Stimulated activated CD8-positive, alpha-beta memory T cell treated with anti-CD3 and anti-CD28 coated beads, Interleukin-2, amount 100 ng/mL, for 1 hour (primary cell): ENCODE data around the gene TMEM86B.
"Not testable (repeated sequence)": the region's sequence is repeated elsewhere in the genome, so short reads cannot be mapped to it uniquely, and the experiment has no call there.

Experiments used
- DNase-seq, 2 donors: peaks; one replicate each; pipeline ENCODE4 v3.0.0-alpha.2; 2020; ENCODE audit warnings: low read depth in 2 of 2

Gene TMEM86B

GRCh38 chr19:55241935-55242464 is 13.4 kb upstream of the TMEM86B start:
- no peak for DNase-seq

GRCh38 chr19:55241143-55241934 is 12.8 kb upstream of the TMEM86B start:
- DNase-seq: no peak

GRCh38 chr19:55240713-55241020 is 12.1 kb upstream of the TMEM86B start:
- DNase-seq: no peak

- DNase-seq: no peak
These were observed 10.4 kb upstream of the TMEM86B start for GRCh38 chr19:55239004-55239403.

GRCh38 chr19:55238030-55238429 is 9.5 kb upstream of the TMEM86B start:
- DNase-seq: no peak

- no peak for DNase-seq
These were observed 4.4 kb upstream of the TMEM86B start for GRCh38 chr19:55232986-55233385.

- no peak for DNase-seq
These were observed 3.7 kb upstream of the TMEM86B start for GRCh38 chr19:55232286-55232602.

GRCh38 chr19:55231391-55232285 is 3.1 kb upstream of the TMEM86B start:
- no peak for DNase-seq

GRCh38 chr19:55230780-55231179 is 2.2 kb upstream of the TMEM86B start:
- no peak for DNase-seq

GRCh38 chr19:55230329-55230728 is 1.8 kb upstream of the TMEM86B start:
- DNase-seq: no peak

GRCh38 chr19:55229789-55230182 is 1.2 kb upstream of the TMEM86B start:
- DNase-seq: no peak

GRCh38 chr19:55229145-55229788 is 704 bp upstream of the TMEM86B start:
- no peak for DNase-seq

- no peak for DNase-seq
These were observed 560 bp downstream of the TMEM86B start for GRCh38 chr19:55228015-55228391.

GRCh38 chr19:55227241-55228014 is 1.1 kb downstream of the TMEM86B start:
- no peak for DNase-seq

- no peak for DNase-seq
These were observed 1.8 kb downstream of the TMEM86B start for GRCh38 chr19:55226788-55227187.

GRCh38 chr19:55226273-55226672 is 2.3 kb downstream of the TMEM86B start:
- no peak for DNase-seq

GRCh38 chr19:55225415-55225958 is 3.1 kb downstream of the TMEM86B start:
- no peak for DNase-seq

GRCh38 chr19:55224679-55225414 is 3.7 kb downstream of the TMEM86B start:
- DNase-seq: not testable (repeated sequence)

- DNase-seq: no peak
These were observed 4.4 kb downstream of the TMEM86B start for GRCh38 chr19:55224038-55224665.
